ENCODE measurements around the gene ACOXL.
"Not testable (repeated sequence)": the region's sequence is repeated elsewhere in the genome, so short reads cannot be mapped to it uniquely, and the experiment has no call there.

ACOXL gene

GRCh38 chr2:111066062-111066593 is 333.8 kb downstream of the ACOXL start:
- H3K4me3 ChIP-seq (ENCODE audit: low read length): no peak overlapping the region
- no peak for DNase-seq (ENCODE audit: low read depth)
- no peak for TF ChIP-seq CTCF (IDR thresholded peaks at IDR 0.05; ENCODE audit: insufficient read depth, low read depth, low read length, missing control alignments)

- no peak overlapping the region for H3K4me3 ChIP-seq (ENCODE audit: low read length)
- TF ChIP-seq CTCF (IDR thresholded peaks at IDR 0.05; ENCODE audit: insufficient read depth, low read depth, low read length, missing control alignments): no peak
- DNase-seq (ENCODE audit: low read depth): peak; percentile 89
These were observed 336.2 kb downstream of the ACOXL start for GRCh38 chr2:111068435-111069058.

GRCh38 chr2:111069722-111070121 is 337.3 kb downstream of the ACOXL start:
- no peak overlapping the region for H3K4me3 ChIP-seq (ENCODE audit: low read length)
- DNase-seq (ENCODE audit: low read depth): no peak
- peak; percentile 14 for TF ChIP-seq CTCF (IDR thresholded peaks at IDR 0.05; ENCODE audit: insufficient read depth, low read depth, low read length, missing control alignments)

GRCh38 chr2:111071600-111072171 is 339.3 kb downstream of the ACOXL start:
- H3K4me3 ChIP-seq (ENCODE audit: low read length): no peak overlapping the region
- peak; percentile 60 for DNase-seq (ENCODE audit: low read depth)
- TF ChIP-seq CTCF (IDR thresholded peaks at IDR 0.05; ENCODE audit: insufficient read depth, low read depth, low read length, missing control alignments): no peak

- DNase-seq (ENCODE audit: low read depth): peak; percentile 56
- no peak overlapping the region for H3K4me3 ChIP-seq (ENCODE audit: low read length)
- no peak for TF ChIP-seq CTCF (IDR thresholded peaks at IDR 0.05; ENCODE audit: insufficient read depth, low read depth, low read length, missing control alignments)
These were observed 340.0 kb downstream of the ACOXL start for GRCh38 chr2:111072220-111072871.

- DNase-seq (ENCODE audit: low read depth); H3K4me3 ChIP-seq (ENCODE audit: low read length): not testable (repeated sequence)
These were observed 350.3 kb downstream of the ACOXL start for GRCh38 chr2:111082659-111083058.

- DNase-seq (ENCODE audit: low read depth): no peak
- no peak for TF ChIP-seq CTCF (IDR thresholded peaks at IDR 0.05; ENCODE audit: insufficient read depth, low read depth, low read length, missing control alignments)
- no peak overlapping the region for H3K4me3 ChIP-seq (ENCODE audit: low read length)
These were observed 359.4 kb downstream of the ACOXL start for GRCh38 chr2:111091811-111092211.

All from epithelial cell of esophagus (primary cell).